Superior temporal gyrus (tissue), 1 donor: Measurements from ENCODE around the gene SLC49A3.

Source experiments
- DNase-seq: peaks from one replicate; pipeline ENCODE4 v3.0.0-alpha.2; 2016; ENCODE audit errors: extremely low spot score

Gene SLC49A3

DNA sequence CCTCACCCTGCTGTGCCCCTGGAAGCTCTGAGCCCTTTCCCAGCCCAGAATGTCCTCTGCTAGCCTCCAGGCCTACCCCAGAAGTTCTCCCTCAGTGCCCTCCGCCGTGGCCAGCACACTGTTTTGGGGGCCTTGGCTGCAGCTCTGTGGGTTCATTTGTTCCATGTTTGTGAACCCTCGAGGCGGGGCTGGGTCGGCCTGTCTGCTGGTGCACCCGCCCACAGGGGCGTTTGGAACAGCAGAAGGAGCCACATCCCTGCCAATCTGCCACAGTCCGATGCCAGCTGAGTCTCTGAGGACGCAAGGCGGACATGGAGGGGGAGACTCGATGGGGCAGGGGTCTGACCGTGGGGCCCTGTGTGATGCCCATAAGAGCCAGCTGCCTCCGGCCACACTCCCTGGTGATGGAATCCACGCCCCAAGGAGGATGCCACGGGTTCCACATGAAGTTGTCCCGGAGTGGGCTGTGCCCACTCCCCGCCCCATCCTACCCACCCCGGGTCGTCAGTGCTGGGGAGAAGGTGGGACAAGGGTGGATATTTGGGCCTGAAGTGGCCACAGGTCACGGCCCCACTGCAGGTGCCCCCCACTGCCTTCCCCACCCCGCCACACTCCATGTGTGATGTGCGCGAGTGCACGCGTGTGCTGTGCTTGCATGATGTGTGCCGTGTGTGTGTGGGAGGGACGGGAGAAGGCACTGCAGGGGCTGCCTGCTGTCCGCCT lies 22.0 kb downstream of the SLC49A3 start:
- DNase-seq, result no peak

DNA sequence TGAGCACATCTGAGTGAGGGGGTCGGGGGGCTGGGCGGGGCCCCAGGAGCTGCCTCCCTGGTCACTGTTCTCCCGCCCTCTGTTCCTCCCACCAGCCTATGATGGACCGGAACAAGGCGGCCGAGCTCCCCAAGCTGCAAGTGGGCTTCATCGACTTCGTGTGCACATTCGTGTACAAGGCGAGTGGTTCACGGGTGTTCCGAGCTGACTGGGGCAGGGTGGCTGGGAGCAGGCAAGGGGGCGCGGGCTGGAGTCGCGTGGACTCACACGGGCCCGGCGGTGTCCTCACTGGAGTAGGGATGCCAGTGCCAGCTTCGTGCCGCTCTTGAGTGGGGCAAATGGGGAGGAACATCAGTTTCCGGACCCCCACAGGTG lies 22.5 kb downstream of the SLC49A3 start:
- DNase-seq, result no peak

DNA sequence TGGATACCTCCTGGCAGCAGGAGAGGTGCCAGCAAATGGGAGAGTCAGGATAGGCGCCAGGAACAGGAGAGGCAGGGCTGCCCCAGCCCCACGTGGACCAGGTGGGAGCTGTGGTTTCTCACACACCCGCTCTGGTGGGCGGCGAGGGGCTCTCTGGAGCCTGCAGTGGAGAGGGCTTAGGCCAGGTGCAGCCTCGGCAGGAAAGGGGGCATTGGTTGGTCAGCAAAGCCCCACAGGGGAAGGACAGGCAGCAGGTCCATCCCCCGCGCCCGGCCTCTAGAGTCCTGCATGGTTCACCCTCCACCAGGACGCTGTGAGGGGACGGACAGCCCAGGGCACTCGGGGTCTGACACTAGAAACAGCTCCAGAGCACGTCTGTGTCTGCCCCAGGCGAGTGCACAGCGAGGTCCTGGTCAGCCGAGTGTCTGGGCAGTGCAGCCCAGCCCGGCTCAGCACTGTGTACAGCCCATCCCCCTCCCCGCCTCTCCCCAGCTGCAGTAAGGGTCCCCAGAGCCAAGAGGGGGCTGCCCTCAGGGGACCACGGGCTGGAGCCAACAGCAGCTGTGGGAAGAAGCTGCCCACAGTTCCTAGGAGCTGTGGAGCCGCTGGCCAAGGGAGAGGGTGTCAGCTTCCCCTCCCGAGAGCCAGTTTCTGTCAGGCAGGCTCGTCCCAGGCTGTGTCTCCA lies 23.1 kb downstream of the SLC49A3 start:
- DNase-seq, result no peak

DNA sequence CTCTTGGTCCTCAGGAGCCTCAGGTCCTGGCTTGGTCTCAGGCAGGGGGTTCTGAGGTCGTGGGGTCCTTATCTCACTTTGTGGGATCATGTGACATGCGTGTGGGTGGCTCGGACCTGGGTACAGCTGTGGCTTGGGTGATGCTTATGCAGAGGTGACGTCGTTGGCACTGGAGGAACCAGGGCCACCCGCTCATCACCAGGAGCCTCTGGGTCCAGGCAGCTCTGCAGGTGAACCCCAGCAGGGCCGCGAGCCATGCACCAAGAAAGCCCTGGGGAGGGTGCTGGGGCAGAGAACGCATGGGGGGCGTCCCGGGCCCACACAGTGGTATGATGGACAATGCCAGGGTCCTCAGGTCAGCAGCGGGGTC lies 23.6 kb downstream of the SLC49A3 start:
- DNase-seq, result no peak

DNA sequence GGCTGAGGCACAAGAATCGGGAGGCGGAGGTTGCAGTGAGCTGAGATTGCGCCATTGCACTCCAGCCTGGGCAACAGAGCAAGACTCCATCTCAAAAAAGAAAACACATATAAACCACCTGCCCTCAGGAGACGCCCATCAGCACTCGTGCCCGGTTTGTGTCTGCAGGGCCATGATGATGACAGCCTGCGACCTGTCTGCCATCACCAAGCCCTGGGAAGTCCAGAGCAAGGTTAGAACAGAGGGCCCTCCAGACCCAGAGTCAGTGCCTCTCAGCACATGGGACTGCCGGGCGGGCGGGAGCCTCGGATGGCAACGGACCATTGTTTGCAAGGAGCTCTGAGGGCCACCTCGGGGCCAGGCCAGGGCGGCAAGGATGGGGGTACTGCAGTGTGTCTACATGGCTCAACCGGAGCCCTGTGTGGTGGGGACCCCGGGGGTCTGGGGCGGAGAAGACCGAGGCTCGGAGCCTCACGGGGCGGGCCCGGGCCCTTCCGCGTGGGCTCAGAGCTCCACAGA lies 24.2 kb downstream of the SLC49A3 start:
- DNase-seq, result no peak

DNA sequence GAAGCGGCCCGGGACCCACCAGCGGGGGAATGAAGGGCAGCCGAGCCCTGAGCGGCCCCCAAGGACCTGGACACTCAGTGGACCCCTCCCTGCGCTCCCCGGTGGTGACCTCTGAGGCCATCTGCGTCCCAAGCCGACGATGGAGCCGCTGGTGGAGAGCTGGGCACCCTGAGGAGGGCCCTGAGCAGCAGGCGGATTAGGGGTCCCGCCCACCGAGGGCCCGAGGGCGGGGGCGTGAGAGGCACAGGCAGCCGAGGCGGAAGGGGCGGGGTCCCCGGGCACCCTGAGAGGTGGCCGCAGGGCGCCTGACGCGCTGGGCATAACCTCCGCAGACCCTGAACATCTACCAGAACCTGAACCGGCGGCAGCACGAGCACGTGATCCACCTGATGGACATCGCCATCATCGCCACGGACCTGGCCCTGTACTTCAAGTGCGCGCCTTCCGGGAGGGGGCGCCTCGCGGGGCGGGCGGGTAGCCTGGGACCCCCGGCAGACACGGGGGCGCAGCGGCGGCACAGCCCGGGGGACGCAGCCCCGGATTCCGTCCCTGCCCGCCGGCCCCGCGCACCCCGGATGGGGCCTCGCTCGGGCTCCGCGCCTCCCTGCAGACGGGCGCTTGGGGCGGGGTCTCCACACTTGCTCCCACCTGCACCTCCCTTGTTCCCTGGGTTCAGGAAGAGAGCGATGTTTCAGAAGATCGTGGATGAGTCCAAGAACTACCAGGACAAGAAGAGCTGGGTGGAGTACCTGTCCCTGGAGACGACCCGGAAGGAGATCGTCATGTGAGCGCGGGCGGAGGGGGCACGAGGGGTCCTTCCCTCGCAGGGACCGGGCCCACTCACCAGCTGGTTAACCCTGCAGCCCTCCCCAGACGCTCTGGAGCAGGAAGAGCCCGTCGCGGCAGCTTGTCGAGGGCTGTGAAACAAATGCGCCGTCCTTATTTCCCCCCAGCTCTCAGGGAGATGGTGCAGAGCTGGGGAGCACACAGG lies 25.2 kb downstream of the SLC49A3 start:
- DNase-seq, result no peak

DNA sequence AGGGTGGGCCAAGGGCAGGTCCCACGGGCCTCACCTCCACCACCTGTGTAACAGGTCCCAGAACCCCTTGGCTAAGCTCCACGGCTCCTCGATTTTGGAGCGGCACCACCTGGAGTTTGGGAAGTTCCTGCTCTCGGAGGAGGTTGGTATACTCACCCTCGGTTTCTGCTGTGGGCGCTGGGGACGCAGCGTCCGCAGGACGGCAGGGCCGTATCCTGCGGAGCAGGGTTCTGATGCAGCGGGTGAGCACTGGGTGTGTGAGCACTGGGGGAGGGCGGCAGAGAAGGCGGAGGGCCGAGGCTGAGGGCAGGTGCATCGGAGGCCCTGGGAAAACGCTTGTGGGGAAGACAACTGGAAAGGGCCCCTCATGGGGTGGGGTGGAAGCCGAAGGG lies 25.9 kb downstream of the SLC49A3 start:
- no peak for DNase-seq

DNA sequence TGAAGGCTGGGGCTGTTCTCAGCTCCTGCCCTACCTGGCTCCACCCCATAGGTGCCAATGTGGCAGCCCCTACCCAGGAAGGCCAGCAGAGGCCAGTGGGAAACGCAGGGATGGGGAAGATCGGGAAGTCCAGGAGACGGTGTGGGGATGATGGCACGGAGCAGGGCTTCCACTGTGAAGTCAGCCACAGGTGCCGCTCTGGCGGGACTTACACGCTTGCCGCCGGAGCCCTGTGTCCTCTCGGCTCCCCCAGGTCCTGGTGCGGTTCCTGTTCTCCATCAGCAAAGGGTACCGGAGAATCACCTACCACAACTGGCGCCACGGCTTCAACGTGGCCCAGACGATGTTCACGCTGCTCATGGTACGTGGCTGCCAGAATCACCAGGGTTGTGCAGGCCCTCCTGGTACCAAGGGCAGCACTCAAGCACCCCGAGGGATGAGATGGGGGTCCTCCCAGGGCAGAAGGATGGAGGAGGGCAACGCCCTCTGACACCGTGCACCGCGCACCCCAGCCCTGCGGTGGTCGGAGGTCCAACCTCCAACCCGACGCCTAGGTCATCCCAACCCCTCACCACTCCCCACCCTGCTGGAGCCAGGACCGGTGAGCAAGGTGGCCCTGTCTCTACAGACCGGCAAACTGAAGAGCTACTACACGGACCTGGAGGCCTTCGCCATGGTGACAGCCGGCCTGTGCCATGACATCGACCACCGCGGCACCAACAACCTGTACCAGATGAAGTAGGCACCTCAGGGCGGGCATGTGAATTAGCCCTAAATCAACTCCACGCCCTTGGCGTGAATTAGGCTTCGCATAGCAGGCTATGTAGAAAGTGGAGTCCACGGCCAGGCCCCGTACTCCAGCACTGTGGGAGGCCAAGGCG lies 26.8 kb downstream of the SLC49A3 start:
- no peak for DNase-seq

DNA sequence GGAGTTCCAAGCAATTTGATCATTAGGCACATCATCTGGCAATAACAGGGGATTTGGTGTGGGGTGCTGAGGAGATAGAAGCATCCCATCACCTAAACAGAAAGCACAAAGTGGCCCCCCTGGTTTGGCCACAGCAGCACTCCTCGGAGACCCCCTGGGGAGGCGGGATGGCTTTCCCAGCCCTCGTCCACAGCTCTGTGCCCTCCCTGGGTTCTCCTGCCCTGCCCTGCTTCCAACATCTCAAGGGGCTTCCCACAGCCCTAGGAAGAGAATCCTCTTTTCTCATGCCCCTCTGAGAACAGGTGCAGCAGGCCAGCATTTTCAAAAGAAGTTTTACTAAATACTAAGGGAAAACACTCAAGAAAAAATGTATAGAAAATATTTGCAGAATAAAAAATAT lies 27.7 kb downstream of the SLC49A3 start:
- DNase-seq, result no peak

DNA sequence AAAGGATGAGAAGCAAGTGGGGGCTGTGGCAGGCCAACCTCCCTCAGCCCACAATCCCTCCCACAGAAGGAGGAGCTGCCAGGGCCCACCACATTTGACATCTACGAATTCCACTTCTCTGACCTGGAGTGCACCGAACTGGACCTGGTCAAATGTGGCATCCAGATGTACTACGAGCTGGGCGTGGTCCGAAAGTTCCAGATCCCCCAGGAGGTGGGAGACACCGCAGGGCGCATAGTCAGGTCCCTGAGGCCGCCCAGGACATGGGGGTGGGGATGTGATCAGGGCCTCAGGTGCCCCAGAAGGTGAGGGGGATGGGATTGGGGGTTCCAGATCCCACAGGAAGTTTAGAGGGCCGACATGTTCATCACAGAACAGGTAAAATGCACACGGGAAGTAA lies 28.6 kb downstream of the SLC49A3 start:
- DNase-seq, result no peak

DNA sequence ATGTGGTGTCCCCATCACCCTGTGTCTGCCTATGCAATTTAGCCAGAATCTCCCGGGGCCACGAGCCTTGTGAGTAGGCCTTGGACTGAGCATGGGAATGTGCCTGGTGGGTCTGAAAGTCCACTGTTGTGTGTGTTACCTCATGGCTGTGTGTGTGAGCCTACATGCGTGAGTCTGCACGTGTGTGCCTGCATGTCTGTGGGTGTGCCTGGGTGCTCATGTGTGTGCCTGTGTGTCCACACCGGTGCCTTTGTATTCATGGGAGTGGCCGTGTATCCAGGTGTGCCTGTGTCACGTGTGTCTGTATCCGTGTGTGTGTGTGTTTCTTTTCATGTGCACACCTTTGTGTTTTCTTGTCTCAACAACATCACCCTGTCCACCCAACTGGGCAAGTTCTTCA lies 29.1 kb downstream of the SLC49A3 start:
- no peak for DNase-seq

DNA sequence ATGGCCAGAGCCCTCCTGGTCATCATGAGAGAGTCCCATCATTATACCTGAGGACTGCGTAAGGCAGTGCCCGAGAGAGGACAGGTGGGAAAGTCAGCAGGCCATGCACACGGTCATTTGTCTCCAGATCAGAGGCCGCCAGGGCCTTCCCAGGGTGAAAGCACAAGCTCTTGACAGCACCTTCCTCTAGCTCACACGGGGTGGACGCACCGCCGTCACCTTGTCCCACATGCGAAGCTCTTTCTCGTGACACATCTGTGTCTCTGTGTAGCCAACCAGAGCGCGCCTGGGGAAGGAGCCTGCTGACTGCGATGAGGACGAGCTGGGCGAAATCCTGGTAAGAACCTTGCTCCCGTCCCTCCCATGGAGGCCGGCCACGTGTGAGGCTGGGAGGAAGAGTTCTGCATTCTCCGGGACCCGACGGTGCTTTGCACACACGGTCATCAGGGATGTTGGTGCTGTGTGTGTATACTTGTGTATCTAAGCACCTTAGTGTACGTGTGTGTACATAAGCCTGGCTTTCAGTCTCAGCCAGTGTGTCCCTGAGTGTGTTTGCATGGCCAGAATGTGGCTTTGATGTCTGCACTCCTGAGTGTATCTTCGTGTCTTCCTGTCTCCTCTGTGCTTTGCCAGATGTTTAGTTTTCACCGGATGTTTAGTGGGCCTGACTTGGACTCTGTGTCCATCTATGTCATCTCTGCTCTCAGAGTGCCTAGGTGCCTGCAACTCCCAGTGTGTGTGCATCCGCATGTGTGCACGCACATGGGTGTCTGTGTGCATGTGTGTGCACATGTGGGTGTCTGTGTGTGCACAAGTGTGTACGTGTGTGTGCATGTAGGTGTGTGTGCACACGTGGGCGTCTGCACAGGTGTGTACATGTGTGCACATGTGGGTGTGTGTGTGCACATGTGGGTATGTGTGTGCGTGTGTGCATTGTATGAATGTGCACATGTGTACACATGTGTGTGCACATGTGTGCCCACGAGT lies 30.0 kb downstream of the SLC49A3 start:
- DNase-seq, result no peak

DNA sequence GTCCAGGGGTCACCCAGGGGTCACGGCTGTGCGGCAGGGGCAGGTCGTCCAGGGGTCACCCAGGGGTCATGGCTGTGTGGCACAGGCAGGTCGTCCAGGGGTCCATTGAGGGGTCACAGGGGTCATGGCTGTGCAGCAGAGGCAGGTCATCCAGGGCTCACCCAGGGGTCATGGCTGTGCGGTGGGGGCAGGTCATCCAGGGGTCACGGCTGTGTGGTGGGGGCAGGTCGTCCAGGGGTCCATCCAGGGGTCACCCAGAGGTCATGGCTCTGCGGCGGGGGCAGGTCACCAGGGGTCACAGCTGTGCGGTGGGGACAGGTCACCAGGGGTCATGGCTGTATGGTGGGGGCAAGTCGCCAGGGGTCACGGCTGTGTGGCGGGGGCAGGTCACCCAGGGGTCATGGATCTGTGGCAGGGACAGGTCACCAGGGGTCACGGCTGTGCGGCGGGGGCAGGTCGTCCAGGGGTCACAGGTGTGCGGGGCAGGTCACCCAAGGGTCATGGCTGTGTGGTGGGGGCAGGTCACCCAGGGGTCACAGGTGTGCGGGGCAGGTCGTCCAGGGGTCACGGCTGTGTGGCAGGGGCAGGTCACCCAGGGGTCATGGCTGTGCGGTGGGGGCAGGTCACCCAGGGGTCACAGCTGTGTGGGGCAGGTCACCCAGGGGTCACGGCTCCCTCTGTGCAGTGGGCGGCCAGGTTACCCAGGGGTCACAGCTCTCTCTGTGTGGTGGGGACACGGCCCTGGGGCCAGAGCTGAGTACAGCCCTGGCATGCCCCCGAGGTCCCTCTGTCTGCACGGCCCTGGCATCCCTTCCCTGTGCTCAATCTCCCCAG lies 30.9 kb downstream of the SLC49A3 start:
- DNase-seq, result no peak

DNA sequence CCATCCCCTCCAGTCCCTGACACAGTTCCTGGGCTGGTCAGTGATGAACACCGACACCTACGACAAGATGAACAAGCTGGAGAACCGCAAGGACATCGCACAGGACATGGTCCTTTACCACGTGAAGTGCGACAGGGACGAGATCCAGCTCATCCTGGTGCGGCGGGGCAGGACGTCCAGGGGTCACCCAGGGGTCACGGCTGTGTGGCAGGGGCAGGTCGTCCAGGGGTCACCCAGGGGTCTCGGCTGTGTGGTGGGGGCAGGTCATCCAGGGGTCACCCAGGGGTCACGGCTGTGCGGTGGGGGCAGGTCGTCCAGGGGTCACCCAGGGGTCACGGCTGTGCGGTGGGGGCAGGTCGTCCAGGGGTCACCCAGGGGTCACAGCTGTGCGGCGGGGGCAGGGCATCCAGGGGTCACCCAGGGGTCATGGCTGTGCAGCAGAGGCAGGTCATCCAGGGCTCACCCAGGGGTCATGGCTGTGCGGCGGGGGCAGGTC lies 31.6 kb downstream of the SLC49A3 start:
- no peak for DNase-seq

DNA sequence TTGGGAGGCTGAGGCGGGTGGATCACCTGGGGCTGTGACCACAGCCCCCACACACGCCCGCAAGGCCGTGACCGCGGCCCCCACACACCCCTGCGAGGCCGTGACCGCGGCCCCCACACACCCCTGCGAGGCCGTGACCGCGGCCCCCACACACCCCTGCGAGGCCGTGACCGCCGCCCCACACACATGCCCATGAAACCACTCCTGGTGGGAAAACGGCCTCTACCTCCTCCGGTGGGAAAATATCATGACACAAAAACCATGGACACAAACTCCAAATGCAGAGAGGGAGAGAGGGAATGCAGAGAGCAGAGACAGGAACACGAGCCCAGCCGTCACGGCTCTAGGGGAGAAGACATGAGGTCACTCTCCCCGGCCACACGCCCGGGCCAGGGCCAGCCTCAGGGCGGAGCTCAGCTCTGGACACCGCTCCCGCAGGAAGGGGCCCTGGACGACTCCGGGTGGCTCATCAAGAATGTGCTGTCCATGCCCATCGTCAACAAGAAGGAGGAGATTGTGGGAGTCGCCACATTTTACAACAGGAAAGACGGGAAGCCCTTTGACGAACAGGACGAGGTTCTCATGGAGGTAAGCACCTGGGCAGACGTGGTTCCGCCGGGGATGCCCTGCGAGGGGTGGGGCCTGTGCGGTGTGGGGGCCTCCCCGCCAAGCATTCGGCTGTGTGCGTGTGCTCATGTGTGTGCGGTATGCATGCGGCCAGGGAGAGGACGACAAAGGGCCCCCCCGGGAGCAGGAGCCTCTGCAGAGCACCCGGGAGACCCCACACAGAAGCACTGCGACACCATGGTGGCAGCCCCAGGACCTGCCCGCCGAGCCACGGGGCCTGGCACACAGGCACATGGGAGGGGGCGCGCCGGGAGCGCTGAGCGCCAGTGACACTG lies 32.3 kb downstream of the SLC49A3 start:
- DNase-seq, result no peak

DNA sequence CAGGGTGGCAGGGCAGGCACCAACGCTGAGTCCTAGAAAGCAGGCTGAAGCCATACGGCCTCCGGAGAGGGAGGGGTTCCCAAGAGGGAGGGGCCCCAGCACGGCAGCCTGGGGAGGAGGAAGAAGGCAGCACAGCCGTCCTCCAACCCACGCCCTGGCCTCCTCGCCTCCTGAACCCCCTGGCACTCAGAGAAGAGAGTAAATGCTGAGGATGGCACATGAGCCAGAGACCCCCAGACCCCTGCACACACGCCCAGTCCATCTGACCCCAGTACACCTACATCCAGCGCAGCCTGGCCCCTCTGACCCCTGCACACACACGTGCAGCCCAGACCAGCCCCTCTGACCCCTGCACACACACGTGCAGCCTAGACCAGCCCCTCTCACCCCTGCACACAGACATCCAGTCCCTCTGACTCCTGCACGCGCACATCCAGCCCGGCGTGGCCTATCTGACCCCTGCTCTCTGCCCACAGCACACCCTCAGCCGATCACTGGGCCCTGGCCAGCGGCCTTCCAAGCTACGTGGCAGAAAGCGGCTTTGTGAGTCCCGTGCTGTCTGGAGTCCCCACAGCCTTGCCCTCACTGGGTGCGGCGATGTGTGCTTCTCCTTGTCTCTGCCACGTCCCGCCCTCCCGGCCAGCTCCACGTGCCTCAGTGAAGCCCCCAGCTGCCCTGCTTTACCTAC lies 33.3 kb downstream of the SLC49A3 start:
- DNase-seq, result no peak

DNA sequence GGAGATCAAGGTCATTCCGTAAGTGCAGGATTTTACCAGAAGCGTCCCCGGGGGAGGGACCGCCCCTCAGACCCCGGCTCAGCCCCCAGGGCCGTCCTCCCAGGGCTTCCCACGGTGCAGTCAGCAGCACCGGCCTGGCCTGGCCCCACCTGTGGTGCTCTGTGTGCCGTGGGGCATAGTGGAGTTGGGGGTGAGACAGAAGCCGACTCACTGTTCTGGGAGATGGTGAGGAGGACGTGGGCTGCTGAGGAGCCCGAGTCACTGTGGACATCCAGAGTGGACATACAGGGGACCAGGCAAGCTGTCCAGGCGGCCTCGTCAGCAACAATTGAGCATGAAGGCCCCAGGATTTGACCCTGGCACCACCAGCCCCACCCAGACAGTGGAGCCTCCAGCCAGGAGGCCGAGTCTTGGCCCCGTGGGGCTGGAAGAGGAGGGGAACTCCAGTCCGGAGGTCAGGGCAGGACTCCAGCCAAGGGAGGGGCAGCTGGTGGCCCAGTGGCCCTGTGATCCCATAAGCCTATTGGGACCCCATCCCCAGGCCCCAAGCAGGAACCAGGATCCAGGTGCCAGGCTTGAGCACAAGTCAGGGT lies 34.0 kb downstream of the SLC49A3 start:
- DNase-seq, result no peak
